Measurements from ENCODE around the gene HPN. TPM values are rescaled to one million over a fixed set of nuclear protein-coding genes. Genes with fewer than 3 reads are reported as not detected.
A peak's percentile ranks its signal among the peaks of the same experiment; 100 is the strongest.
"Not testable (repeated sequence)": the region's sequence is repeated elsewhere in the genome, so short reads cannot be mapped to it uniquely, and the experiment has no call there.

Gene HPN
- total RNA-seq, 1 donor from 2014 or later, result not detected

- Histone ChIP-seq H3K4me3 (ENCODE audit: low read depth, low read length) (no peak overlapping the region), H3K27me3 (ENCODE audit: control insufficient read depth, insufficient read depth, low read length) (no peaks in the 10 kb centered on the region), H3K36me3 (ENCODE audit: control insufficient read depth, insufficient read depth, low read length) (no peaks in the 10 kb centered on the region)
- DNase-seq (ENCODE audit: low read depth) (peak; percentile 87), FAIRE-seq (no peak)
- peak; percentile 31 for TF ChIP-seq CTCF (IDR thresholded peaks at IDR 0.05; ENCODE audit: insufficient read depth, low read length, severe bottlenecking)
Observed at GRCh38 chr19:35095667-35096368, 54.3 kb downstream of the HPN start.

DNA sequence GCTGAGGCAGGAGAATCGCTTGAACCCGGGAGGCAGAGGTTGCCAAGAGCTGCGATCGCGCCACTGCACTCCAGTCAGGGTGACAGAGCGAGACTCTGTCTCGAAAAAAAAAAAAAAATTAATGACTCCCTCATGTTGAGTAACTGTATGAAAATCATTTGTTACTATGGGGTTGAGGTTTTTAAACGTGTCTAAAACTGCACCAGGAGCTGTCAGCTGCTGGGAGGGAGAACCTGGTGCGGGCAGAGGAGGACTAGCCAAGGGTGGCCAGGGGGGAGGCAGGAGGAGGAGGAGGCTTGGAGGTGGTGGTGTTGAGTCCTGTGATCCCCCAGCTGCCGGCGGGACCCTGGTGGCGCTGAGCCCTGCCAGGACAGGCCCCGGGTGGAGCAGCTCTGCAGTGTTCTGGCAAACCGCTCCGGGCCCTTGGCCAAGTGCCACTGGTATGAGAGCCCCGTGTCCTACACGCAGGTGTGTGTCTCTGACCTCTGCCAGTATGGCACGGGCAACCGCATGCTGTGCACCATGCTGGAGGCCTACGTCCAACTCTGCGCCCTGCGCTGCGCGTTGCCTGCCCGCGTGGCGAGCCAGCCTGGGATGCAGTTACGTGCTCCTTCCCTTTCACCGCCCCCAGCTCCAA lies 57.0 kb downstream of the HPN start:
- no peaks in the 10 kb centered on the region for H3K36me3 ChIP-seq (ENCODE audit: control insufficient read depth, insufficient read depth, low read length)
- no peaks in the 10 kb centered on the region for H3K27me3 ChIP-seq (ENCODE audit: control insufficient read depth, insufficient read depth, low read length)
- no peak for FAIRE-seq
- DNase-seq (ENCODE audit: low read depth), result peak; percentile 76
- no peak for TF ChIP-seq CTCF (IDR thresholded peaks at IDR 0.05; ENCODE audit: insufficient read depth, low read length, severe bottlenecking)
- no peak overlapping the region for H3K4me3 ChIP-seq (ENCODE audit: low read depth, low read length)

- Histone ChIP-seq H3K4me3 (ENCODE audit: low read depth, low read length) (no peak overlapping the region), H3K27me3 (ENCODE audit: control insufficient read depth, insufficient read depth, low read length) (no peaks in the 10 kb centered on the region), H3K36me3 (ENCODE audit: control insufficient read depth, insufficient read depth, low read length) (no peaks in the 10 kb centered on the region)
- DNase-seq (ENCODE audit: low read depth), result no peak
- no peak for TF ChIP-seq CTCF (IDR thresholded peaks at IDR 0.05; ENCODE audit: insufficient read depth, low read length, severe bottlenecking)
- no peak for FAIRE-seq
Observed at GRCh38 chr19:35099155-35099896, 57.8 kb downstream of the HPN start.

- Histone ChIP-seq H3K36me3 (ENCODE audit: control insufficient read depth, insufficient read depth, low read length) (no peaks in the 10 kb centered on the region), H3K4me3 (ENCODE audit: low read depth, low read length) (no peak overlapping the region), H3K27me3 (ENCODE audit: control insufficient read depth, insufficient read depth, low read length) (no peaks in the 10 kb centered on the region)
- no peak for FAIRE-seq
- no peak for DNase-seq (ENCODE audit: low read depth)
- no peak for TF ChIP-seq CTCF (IDR thresholded peaks at IDR 0.05; ENCODE audit: insufficient read depth, low read length, severe bottlenecking)
Observed at GRCh38 chr19:35099897-35100275, 58.4 kb downstream of the HPN start.

GRCh38 chr19:35100588-35101533 lies 59.3 kb downstream of the HPN start:
- TF ChIP-seq CTCF (IDR thresholded peaks at IDR 0.05; ENCODE audit: insufficient read depth, low read length, severe bottlenecking), result no peak
- DNase-seq (ENCODE audit: low read depth) (no peak), FAIRE-seq (peak; percentile 23)
- no peaks in the 10 kb centered on the region for H3K36me3 ChIP-seq (ENCODE audit: control insufficient read depth, insufficient read depth, low read length)
- H3K4me3 ChIP-seq (ENCODE audit: low read depth, low read length), result no peak overlapping the region
- no peaks in the 10 kb centered on the region for H3K27me3 ChIP-seq (ENCODE audit: control insufficient read depth, insufficient read depth, low read length)

- H3K4me3 ChIP-seq (ENCODE audit: low read depth, low read length); H3K27me3 ChIP-seq (ENCODE audit: control insufficient read depth, insufficient read depth, low read length); H3K36me3 ChIP-seq (ENCODE audit: control insufficient read depth, insufficient read depth, low read length); FAIRE-seq; DNase-seq (ENCODE audit: low read depth): not testable (repeated sequence)
Observed at GRCh38 chr19:35101949-35102348, 60.4 kb downstream of the HPN start.

DNA sequence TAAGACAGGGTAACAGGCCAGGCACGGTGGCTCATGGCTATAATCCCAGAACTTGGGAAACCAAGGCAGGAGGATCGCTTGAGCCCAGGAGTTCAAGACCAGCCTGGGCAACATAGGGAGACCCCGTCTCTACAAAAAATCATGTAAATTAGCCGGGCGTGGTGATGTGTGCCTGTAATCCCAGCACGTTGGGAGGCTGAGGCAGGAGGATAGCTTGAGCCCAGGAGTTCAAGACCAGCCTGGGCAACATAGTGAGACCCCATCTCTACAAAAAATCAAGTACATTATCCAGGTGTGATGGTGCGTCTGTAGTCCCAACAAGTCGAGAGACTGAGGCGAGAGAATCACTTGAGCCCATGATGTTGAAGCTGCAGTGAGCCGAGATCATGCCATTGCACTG lies 62.1 kb downstream of the HPN start:
- H3K36me3 ChIP-seq (ENCODE audit: control insufficient read depth, insufficient read depth, low read length); DNase-seq (ENCODE audit: low read depth): not testable (repeated sequence)

More for the DNA sequence above, 62.1 kb downstream of the HPN start:
- not testable (repeated sequence) for H3K4me3 ChIP-seq (ENCODE audit: low read depth, low read length); FAIRE-seq; H3K27me3 ChIP-seq (ENCODE audit: control insufficient read depth, insufficient read depth, low read length)

Data from bronchial epithelial cell (primary cell).